Activated T-cell treated with anti-CD3 and anti-CD28 coated beads for 1 hour (primary cell): Measurements from ENCODE around the gene HLA-A.

Experiments
- DNase-seq: peaks from one replicate; pipeline ENCODE4 v3.0.0-alpha.2; 2020; ENCODE audit warnings: low read depth

HLA-A gene

GRCh38 chr6:29990931-29991330 lies 48.6 kb downstream of the HLA-A start:
- DNase-seq, result no peak

- DNase-seq, result no peak
These were observed 50.5 kb downstream of the HLA-A start for GRCh38 chr6:29992807-29993206.

- DNase-seq, result no peak
These were observed 52.5 kb downstream of the HLA-A start for GRCh38 chr6:29994826-29995225.

GRCh38 chr6:29995340-29995777 lies 53.0 kb downstream of the HLA-A start:
- DNase-seq, result no peak
